ENCODE measurements around the gene VSIR. TPM values are rescaled to one million over a fixed set of nuclear protein-coding genes. Genes with fewer than 3 reads are reported as not detected.

VSIR gene
- total RNA-seq, 2 experiments from 2014 or later = 78.2 to 104 TPM

GRCh38 chr10:71715860-71716259 lies 57.5 kb downstream of the VSIR start:
- intact Hi-C loops (cut with DNase I, micrococcal nuclease) = no loop called here
- ChIA-PET POLR2A (no interaction called here), CTCF (interaction anchor here (0.9 to 4.2 kb wide), 5 partner anchors 8 to 21 kb away, joined by 3 to 28 read pairs (median 4); no protein-coding TSS in a partner anchor)
- H3K36me3 Mint-ChIP-seq (ENCODE audit: low read depth) = no peaks in the 10 kb centered on the region
- peak overlapping the region; percentile 42 for H3K27ac Mint-ChIP-seq
- H3K4me1 Mint-ChIP-seq = peaks cover 41% of the 10 kb centered on the region
- DNase-seq (no peak), ATAC-seq (no peak)
- H3K9me3 Mint-ChIP-seq (ENCODE audit: low read depth) = no peaks in the 10 kb centered on the region
- H3K27me3 Mint-ChIP-seq = no peaks in the 10 kb centered on the region
- H3K4me3 Mint-ChIP-seq = no peak overlapping the region

GRCh38 chr10:71715026-71715425 lies 58.3 kb downstream of the VSIR start:
- Mint-ChIP-seq H3K27ac (peak overlapping the region; percentile 42), H3K4me1 (peaks cover 42% of the 10 kb centered on the region), H3K27me3 (no peaks in the 10 kb centered on the region), H3K36me3 (ENCODE audit: low read depth) (no peaks in the 10 kb centered on the region), H3K4me3 (no peak overlapping the region), H3K9me3 (ENCODE audit: low read depth) (no peaks in the 10 kb centered on the region)
- ChIA-PET POLR2A (no interaction called here), CTCF (interaction anchor here (0.9 to 4.2 kb wide), 6 partner anchors 7 to 97 kb away, joined by 3 to 28 read pairs (median 3); no protein-coding TSS in a partner anchor)
- intact Hi-C loops (cut with DNase I, micrococcal nuclease) = no loop called here
- DNase-seq (no peak), ATAC-seq (no peak)

- ChIA-PET POLR2A (no interaction called here), CTCF (interaction anchor here (0.9 to 1.9 kb wide), 5 partner anchors 10 to 97 kb away, joined by 3 to 4 read pairs (median 3); no protein-coding TSS in a partner anchor)
- intact Hi-C loops (cut with DNase I, micrococcal nuclease) = loop anchor here in 1 of 2 experiments (5.0 kb wide), 1 partner anchor 98 kb away; no protein-coding TSS in a partner anchor
- ATAC-seq (no peak), DNase-seq (no peak)
- H3K4me1 Mint-ChIP-seq = peaks cover 45% of the 10 kb centered on the region
- peak overlapping the region; percentile 42 for H3K4me3 Mint-ChIP-seq
- H3K27me3 Mint-ChIP-seq = no peaks in the 10 kb centered on the region
- no peaks in the 10 kb centered on the region for H3K36me3 Mint-ChIP-seq (ENCODE audit: low read depth)
- no peaks in the 10 kb centered on the region for H3K9me3 Mint-ChIP-seq (ENCODE audit: low read depth)
- H3K27ac Mint-ChIP-seq = peak overlapping the region; percentile 98
These were observed 58.7 kb downstream of the VSIR start for GRCh38 chr10:71714592-71714991.

- ChIA-PET POLR2A (no interaction called here), CTCF (interaction anchor here (1.0 to 3.0 kb wide), 5 partner anchors 8 to 98 kb away, joined by 3 to 8 read pairs (median 3); partner anchors contain the start of gene VSIR)
- Mint-ChIP-seq H3K9me3 (ENCODE audit: low read depth) (no peaks in the 10 kb centered on the region), H3K36me3 (ENCODE audit: low read depth) (no peaks in the 10 kb centered on the region), H3K4me3 (peak overlapping the region; percentile 42), H3K27ac (peak overlapping the region; percentile 98), H3K27me3 (no peaks in the 10 kb centered on the region), H3K4me1 (peaks cover 46% of the 10 kb centered on the region)
- ATAC-seq (peak; percentile 35), DNase-seq (no peak)
- intact Hi-C loops (cut with DNase I, micrococcal nuclease) = loop anchor here in 1 of 2 experiments (5.0 kb wide), 1 partner anchor 98 kb away; no protein-coding TSS in a partner anchor
These were observed 59.3 kb downstream of the VSIR start for GRCh38 chr10:71714031-71714410.

- DNase-seq (peak; percentile 49), ATAC-seq (peak; percentile 50)
- H3K4me3 Mint-ChIP-seq = peak overlapping the region; percentile 61
- peak overlapping the region; percentile 98 for H3K27ac Mint-ChIP-seq
- POLR2A ChIA-PET = interaction anchor here (0.6 to 1.3 kb wide), 3 partner anchors 35 to 60 kb away, joined by 3 to 5 read pairs (median 3); partner anchors contain the start of gene VSIR
- CTCF ChIA-PET = interaction anchor here (0.5 to 3.0 kb wide), 12 partner anchors 8 to 347 kb away, joined by 3 to 8 read pairs (median 3); partner anchors contain the start of gene VSIR
- H3K27me3 Mint-ChIP-seq = no peaks in the 10 kb centered on the region
- H3K36me3 Mint-ChIP-seq (ENCODE audit: low read depth) = no peaks in the 10 kb centered on the region
- H3K4me1 Mint-ChIP-seq = peaks cover 46% of the 10 kb centered on the region
- intact Hi-C loops (cut with DNase I, micrococcal nuclease) = loop anchor here in 1 of 2 experiments (1.0 to 5.0 kb wide), 2 partner anchors 60 to 99 kb away; partner anchors contain the start of gene VSIR
- no peaks in the 10 kb centered on the region for H3K9me3 Mint-ChIP-seq (ENCODE audit: low read depth)
These were observed 59.9 kb downstream of the VSIR start for GRCh38 chr10:71713135-71714030.

- POLR2A ChIA-PET = interaction anchor here (0.6 to 1.3 kb wide), 3 partner anchors 36 to 61 kb away, joined by 3 to 5 read pairs (median 3); partner anchors contain the start of gene VSIR
- Mint-ChIP-seq H3K27me3 (no peaks in the 10 kb centered on the region), H3K36me3 (ENCODE audit: low read depth) (no peaks in the 10 kb centered on the region), H3K27ac (peak overlapping the region; percentile 98), H3K4me1 (peaks cover 54% of the 10 kb centered on the region), H3K4me3 (peak overlapping the region; percentile 61), H3K9me3 (ENCODE audit: low read depth) (no peaks in the 10 kb centered on the region)
- CTCF ChIA-PET = interaction anchor here (0.6 to 3.0 kb wide), 11 partner anchors 8 to 182 kb away, joined by 3 to 21 read pairs (median 3); partner anchors contain the start of gene VSIR
- ATAC-seq (peak; percentile 49), DNase-seq (no peak)
- intact Hi-C loops (cut with DNase I, micrococcal nuclease) = loop anchor here in 1 of 2 experiments (1.0 to 5.0 kb wide), 2 partner anchors 61 to 100 kb away; partner anchors contain the start of gene VSIR
These were observed 60.7 kb downstream of the VSIR start for GRCh38 chr10:71712572-71713134.

GRCh38 chr10:71712170-71712569 lies 61.1 kb downstream of the VSIR start:
- CTCF ChIA-PET = interaction anchor here (0.6 to 3.0 kb wide), 8 partner anchors 13 to 181 kb away, joined by 3 to 21 read pairs (median 3); partner anchors contain the start of gene VSIR
- intact Hi-C loops (cut with DNase I, micrococcal nuclease) = loop anchor here in 1 of 2 experiments (5.0 kb wide), 1 partner anchor 100 kb away; no protein-coding TSS in a partner anchor
- Mint-ChIP-seq H3K4me1 (peaks cover 57% of the 10 kb centered on the region), H3K36me3 (ENCODE audit: low read depth) (no peaks in the 10 kb centered on the region), H3K27ac (peak overlapping the region; percentile 98), H3K27me3 (no peaks in the 10 kb centered on the region), H3K4me3 (no peak overlapping the region), H3K9me3 (ENCODE audit: low read depth) (no peaks in the 10 kb centered on the region)
- ATAC-seq (no peak), DNase-seq (no peak)
- POLR2A ChIA-PET = interaction anchor here (0.6 to 1.3 kb wide), 2 partner anchors 57 to 408 kb away, joined by 3 read pairs; no protein-coding TSS in a partner anchor

- intact Hi-C loops (cut with DNase I, micrococcal nuclease) = loop anchor here in 1 of 2 experiments (5.0 kb wide), 1 partner anchor 101 kb away; no protein-coding TSS in a partner anchor
- Mint-ChIP-seq H3K36me3 (ENCODE audit: low read depth) (no peaks in the 10 kb centered on the region), H3K27ac (no peak overlapping the region), H3K4me3 (no peak overlapping the region), H3K27me3 (no peaks in the 10 kb centered on the region), H3K9me3 (ENCODE audit: low read depth) (no peaks in the 10 kb centered on the region), H3K4me1 (peaks cover 54% of the 10 kb centered on the region)
- DNase-seq (no peak), ATAC-seq (no peak)
- POLR2A ChIA-PET = interaction anchor here (0.6 kb wide), 1 partner anchor 407 kb away, joined by 3 read pairs; no protein-coding TSS in a partner anchor
- CTCF ChIA-PET = interaction anchor here (0.6 to 3.0 kb wide), 5 partner anchors 11 to 224 kb away, joined by 3 to 21 read pairs (median 4); partner anchors contain the start of gene VSIR
These were observed 62.2 kb downstream of the VSIR start for GRCh38 chr10:71711052-71711623.

- no peaks in the 10 kb centered on the region for H3K27me3 Mint-ChIP-seq
- CTCF ChIA-PET = interaction anchor here (0.6 to 2.4 kb wide), 3 partner anchors 13 to 32 kb away, joined by 3 to 21 read pairs (median 3); no protein-coding TSS in a partner anchor
- no peak overlapping the region for H3K27ac Mint-ChIP-seq
- H3K9me3 Mint-ChIP-seq (ENCODE audit: low read depth) = no peaks in the 10 kb centered on the region
- ATAC-seq (no peak), DNase-seq (no peak)
- intact Hi-C loops (cut with DNase I, micrococcal nuclease) = loop anchor here in 1 of 2 experiments (5.0 kb wide), 1 partner anchor 102 kb away; no protein-coding TSS in a partner anchor
- H3K4me3 Mint-ChIP-seq = no peak overlapping the region
- peaks cover 50% of the 10 kb centered on the region for H3K4me1 Mint-ChIP-seq
- H3K36me3 Mint-ChIP-seq (ENCODE audit: low read depth) = no peaks in the 10 kb centered on the region
- POLR2A ChIA-PET = no interaction called here
These were observed 62.8 kb downstream of the VSIR start for GRCh38 chr10:71710519-71710918.
